GM21619 (cell line): ENCODE results near the gene SCFD2.

Source experiments
- ATAC-seq: cut with Tn5 transposase; IDR thresholded peaks from one replicate; pipeline ENCODE4 v1.9.1; 2021; ENCODE audit not compliant: unreplicated experiment

The SCFD2 gene

GRCh38 chr4:52894443-52894842 is 471.4 kb downstream of the SCFD2 start:
- ATAC-seq, result no peak

DNA sequence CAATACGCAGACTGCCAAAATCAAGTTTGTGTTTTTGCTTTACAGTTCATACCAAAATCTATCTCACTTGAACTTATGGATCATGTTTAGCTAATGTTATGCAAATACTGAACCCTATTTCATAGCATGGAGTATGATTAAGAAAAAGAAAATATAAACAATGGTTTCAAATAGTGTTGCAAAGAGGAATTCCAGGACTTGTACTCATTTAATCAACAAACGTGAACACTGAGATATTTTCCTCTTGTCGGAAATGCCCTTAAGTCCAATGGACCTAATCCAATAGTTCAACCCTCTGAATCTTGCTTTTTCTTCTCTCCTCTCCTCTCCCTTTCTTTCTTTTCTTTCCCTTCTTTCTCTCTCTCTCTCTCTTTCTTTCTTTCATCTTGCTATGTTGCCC is 473.0 kb downstream of the SCFD2 start:
- no peak for ATAC-seq

- ATAC-seq, result no peak
These were observed 474.1 kb downstream of the SCFD2 start for GRCh38 chr4:52891743-52892142.

GRCh38 chr4:52890521-52890791 is 475.4 kb downstream of the SCFD2 start:
- ATAC-seq, result no peak

- no peak for ATAC-seq
These were observed 475.9 kb downstream of the SCFD2 start for GRCh38 chr4:52889778-52890520.

GRCh38 chr4:52889354-52889753 is 476.5 kb downstream of the SCFD2 start:
- no peak for ATAC-seq

GRCh38 chr4:52884994-52885393 is 480.9 kb downstream of the SCFD2 start:
- ATAC-seq, result no peak

DNA sequence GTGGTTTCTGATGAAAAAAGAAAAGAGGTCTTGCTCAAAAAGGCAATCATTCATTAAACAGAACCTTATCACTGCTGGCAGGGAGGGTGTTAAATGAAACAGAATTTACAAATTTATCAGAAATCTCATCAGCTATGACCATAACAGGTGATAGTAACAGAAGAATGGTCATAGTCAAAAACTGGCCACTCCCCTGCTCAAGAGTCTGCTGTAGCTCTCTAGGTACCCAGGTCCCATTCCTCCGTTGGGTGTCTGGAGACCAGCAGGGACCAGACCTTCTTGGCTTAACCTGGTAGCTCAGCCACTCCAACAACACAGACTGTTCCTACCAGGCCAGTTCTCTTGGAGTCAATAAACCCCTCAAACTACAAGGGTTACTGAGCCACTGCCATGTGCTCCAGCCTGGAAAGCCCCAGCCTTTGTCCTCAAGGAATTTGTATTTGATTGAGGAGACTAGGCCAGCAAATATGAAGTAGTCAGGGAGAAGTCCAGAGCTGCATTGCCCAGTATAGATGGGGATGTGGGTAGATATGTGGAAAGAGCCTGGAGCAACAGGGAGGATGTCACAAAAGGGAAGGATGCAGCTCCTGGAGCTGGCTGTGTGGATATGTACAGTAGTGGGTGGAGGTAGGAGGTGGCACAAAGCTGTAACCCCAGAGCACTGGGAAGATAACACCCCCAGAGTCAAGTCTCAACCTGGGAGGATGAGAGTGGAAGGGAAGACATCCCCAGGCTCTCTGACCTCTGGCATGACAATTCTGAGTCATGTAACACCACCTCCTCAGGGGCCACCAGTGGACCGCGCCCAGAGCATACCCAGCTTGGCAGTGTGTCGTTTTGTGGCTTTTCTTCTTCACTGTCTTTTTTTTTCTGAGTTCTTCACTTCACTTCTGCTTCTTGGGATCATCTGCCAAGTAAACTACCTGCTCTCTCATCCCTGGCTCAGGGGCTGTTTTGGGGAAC is 481.9 kb downstream of the SCFD2 start:
- ATAC-seq, result no peak

DNA sequence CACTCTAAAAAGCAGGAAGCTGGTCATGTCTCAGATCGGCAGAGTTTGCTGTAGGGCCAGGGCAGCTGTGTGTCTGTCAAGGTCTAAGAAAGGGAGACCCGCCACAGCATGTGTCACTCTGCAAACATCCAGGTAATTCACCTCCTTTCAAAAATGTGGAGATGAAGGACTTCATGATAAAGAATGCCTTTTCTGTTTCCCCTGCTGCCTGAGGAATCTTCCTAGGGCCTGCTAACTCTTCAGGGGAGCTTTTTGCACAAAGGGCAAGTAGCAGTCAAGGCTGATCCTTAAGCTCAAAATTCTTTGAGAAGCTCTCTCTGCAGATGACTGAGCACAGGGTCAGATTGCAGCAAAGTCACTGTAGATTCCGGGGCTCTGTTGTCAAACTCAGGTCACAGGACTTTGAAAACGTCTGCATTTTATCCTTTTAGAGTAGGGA is 482.7 kb downstream of the SCFD2 start:
- no peak for ATAC-seq

DNA sequence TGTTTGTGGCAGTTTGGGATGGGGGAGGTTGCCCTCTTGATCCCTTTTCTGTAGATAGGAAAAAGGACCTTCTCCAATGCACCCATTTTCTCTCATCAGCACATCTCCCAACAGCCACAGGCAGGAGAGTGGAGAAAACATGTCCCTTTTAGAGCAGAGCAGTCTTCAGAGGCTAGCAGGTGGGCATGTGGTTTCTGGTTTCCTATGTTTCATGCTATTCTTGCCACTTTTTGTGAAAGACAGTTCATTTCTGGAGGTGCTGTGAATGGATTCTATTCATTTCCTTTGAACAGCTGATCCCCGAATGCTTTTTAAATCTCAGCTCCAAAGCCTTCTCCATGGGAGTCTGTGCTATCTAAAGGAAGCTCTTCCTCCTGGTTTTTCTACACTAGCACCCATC is 484.9 kb downstream of the SCFD2 start:
- no peak for ATAC-seq

DNA sequence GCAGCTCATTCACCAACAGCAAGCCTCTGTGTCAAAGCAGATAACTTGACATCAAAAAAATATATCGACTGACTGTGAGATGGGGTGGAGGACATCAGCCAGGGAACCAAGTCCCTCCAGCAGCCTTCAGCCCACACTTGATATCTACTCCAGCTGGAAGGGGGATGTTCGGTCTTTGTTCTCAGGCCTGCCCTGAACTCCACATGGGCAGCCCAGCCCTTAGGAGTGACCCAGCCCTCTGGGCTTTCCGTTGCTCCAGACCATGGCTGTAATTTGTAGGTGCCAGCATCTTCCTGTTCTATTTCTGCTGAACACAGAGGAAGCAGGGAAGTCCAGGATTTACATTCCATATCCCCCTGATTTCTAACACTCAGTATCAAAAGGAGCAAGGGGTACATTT is 486.4 kb downstream of the SCFD2 start:
- ATAC-seq, result no peak

GRCh38 chr4:52877694-52878093 is 488.2 kb downstream of the SCFD2 start:
- no peak for ATAC-seq

DNA sequence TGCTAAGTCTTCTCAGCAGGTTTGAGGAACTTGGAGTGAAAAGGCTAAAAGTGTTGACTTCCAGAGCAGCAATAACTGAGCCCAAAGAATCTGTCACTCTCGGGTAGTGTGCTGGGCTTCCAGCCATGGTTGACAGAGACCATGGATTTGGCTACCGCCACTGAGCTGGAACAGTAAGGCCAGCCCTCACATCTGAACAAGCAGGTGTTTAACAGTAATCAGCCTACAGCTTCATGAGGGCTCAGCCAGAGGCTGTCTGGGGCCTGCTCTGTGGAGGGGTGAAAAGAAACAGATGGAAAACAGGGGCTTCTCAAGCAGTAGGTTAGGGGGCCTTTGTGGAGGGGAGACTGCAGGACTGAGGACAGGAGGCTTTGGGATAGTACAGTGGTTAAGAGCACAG is 488.8 kb downstream of the SCFD2 start:
- ATAC-seq, result no peak

DNA sequence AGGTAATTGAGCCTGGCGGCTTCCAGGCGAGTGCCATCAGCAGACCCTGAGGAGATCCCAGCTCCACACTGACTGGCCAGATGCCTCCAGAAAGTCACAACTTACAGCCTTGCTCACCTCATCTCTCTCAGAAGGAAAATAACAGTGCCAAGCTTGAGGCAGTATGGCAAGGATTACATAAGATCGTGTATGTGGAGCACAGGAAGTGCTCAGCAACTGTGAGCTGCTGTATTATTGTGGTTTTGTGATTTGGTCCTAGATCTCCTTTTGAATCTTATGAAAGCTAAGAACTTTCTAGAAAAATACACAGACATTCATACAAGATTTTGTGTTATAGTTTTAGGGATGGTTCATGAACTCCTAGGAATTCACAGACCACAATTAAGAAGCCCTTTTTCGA is 489.8 kb downstream of the SCFD2 start:
- ATAC-seq, result no peak

DNA sequence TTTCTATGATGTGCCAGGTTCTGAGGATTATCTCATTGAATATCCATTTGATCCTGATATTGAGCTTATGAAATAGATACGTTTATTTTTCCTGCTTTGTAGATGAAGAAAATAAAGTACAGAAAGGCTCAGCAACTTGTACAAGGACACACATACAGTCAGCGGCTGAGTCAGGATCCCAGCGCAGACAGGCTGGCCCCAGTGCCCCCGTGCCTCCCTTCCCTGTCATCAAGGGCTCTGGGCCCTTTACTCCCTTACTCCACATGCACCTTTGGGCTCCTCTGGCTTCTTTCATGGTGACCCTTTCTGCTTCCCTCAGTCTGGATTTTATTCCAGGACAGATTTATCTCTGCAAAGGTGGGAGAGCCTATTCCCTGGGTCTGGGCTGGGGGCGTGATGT is 490.9 kb downstream of the SCFD2 start:
- ATAC-seq, result no peak

- no peak for ATAC-seq
These were observed 492.0 kb downstream of the SCFD2 start for GRCh38 chr4:52873861-52874343.

- no peak for ATAC-seq
These were observed 492.7 kb downstream of the SCFD2 start for GRCh38 chr4:52873191-52873590.

DNA sequence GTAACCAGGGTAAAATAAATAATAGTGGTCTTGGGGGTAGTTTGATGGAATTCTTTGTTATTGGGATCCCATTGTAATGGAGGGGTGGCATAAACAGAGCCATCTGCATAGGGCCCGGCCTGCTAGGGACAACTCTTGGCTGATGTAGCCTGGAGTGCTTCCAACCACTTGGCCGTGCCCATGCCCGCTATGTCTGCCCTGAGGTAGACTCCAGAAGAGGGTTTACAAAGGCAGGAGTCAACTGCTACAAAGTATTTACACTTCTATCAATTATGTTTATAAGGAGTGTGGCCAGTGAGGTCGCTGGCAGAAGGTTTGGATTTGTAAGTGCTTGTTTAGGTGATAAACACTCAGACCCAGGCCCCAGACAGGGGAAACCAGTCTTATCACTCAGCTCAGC is 495.6 kb downstream of the SCFD2 start:
- ATAC-seq, result no peak

GRCh38 chr4:52869656-52870055 is 496.2 kb downstream of the SCFD2 start:
- no peak for ATAC-seq

DNA sequence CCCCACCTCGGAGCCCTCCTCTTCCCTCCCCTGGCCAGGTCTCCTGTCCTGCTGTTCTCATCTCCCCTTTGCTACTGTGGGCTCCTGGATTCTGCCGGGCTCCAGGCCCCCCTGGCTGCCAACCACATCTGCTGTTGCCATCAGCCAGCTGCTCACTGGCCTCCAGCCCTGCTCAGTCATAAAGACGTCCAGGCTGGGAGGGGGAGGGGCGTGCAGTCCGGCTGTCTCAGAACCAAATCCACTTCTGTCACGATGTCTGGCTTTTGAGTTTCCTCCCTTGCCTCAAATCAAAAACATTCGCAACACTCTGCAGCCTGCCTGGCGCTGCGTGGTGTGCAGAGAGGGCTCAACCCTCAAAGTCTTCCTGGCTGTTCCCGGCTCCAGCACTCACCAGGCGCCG is 496.7 kb downstream of the SCFD2 start:
- ATAC-seq, result no peak

- ATAC-seq, result no peak
These were observed 497.7 kb downstream of the SCFD2 start for GRCh38 chr4:52868133-52868532.

DNA sequence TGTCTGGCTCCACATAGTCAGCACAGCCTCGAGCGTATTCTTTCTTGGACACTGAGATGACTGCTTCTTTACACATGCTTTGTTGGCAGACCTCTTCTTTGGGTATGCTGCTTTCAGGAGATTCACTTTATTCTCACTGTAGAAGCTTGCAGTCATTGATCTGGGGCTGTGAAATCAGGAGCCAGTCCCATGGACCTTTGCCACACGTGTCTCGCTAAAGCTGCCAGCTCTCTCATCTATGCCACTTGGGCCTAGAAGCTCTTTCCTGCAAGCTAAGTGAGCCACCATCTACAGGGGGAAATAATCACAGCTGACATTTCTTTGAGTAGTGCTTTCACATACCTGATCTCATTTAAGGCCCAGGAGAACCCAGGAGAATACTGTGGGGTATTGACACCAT is 498.7 kb downstream of the SCFD2 start:
- ATAC-seq, result no peak
